Measurements from ENCODE around the gene TMPRSS5.

TMPRSS5 gene

DNA sequence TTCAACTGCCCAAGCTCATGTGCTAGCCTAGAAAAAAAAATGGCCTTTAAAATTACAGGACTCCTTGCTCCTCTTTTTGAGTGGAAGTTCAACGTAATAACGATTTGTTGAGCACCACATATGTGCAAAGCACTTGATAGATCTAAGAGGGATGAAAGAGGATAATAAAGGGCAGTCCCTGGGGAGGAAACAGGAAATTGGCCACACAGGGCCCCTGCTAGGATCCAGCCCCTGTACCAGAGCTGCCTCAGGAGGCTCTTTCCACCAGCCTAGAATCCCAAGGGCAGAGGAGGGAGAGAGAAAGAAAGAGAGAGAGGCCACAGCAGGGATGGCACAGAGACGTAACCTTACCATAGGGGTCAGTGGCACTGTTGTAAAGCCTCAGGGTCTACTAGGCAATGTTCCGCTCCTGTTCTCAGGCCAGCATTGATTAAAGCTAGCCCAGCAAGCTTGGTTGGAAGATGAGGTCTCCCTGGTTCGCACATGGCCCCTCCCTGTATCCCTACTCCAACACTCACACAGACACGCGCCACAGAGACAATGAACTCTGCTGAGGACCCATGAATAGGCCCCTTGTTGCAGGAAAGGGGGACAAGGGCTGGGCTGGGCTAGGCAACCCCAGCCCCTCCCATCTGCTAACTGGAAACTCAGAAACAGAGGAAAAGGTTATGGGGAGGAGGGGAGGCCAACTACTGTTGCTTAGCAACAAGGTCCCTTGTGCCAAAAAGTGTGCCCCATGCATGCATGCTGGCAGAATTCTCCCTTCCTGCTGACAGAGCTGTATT, at the start of gene TMPRSS5:
Gene TMPRSS5, minus strand, starts transcription at position 438 of the 785 bp plus-strand sequence. Its CDS starts 84 bp downstream, at position 354.
- Histone ChIP-seq H3K27me3 (no peaks in the 10 kb centered on the region), H3K4me1 (no peaks in the 10 kb centered on the region), H3K4me3 (no peak within 1 kb of the TSS), H3K9me3 (peaks cover 3 to 15% (median 9%) of the 10 kb centered on the region in 3 donors), H3K36me3 (peaks cover 0 to 10% (median 0%) of the 10 kb centered on the region in 3 donors), H3K27ac (no peak within 1 kb of the TSS)
- intact Hi-C loops (cut with DNase I; ENCODE audit: low total_unique reads), result no loop called here
- TF ChIP-seq, protein P1, sequence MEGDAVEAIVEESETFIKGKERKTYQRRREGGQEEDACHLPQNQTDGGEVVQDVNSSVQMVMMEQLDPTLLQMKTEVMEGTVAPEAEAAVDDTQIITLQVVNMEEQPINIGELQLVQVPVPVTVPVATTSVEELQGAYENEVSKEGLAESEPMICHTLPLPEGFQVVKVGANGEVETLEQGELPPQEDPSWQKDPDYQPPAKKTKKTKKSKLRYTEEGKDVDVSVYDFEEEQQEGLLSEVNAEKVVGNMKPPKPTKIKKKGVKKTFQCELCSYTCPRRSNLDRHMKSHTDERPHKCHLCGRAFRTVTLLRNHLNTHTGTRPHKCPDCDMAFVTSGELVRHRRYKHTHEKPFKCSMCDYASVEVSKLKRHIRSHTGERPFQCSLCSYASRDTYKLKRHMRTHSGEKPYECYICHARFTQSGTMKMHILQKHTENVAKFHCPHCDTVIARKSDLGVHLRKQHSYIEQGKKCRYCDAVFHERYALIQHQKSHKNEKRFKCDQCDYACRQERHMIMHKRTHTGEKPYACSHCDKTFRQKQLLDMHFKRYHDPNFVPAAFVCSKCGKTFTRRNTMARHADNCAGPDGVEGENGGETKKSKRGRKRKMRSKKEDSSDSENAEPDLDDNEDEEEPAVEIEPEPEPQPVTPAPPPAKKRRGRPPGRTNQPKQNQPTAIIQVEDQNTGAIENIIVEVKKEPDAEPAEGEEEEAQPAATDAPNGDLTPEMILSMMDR (IDR thresholded peaks at IDR 0.05), result no peak
- no peak for DNase-seq

DNA sequence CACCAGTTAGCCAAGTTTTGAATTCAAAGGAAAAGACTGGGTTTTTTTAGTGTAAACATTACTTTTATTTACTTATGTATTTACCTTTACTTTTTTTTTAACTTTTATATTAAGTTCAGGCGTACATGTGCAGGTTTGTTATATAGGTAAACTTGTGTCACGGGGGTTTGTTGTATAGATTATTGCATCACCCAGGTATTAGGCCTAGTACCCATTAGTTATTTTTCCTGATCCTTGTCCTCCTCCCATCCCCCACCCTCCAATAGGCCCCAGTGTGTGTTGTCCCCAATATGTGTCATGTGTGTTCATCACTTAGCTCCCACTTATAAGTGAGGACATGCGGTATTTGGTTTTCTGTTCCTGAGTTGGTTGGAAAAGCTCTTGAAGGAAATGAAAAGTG, 46.8 kb upstream of the TMPRSS5 start:
- no peak overlapping the region for H3K27ac ChIP-seq
- no peak for DNase-seq
- H3K4me3 ChIP-seq, result no peak overlapping the region
- H3K9me3 ChIP-seq, result no peaks in the 10 kb centered on the region
- TF ChIP-seq, protein P1 (IDR thresholded peaks at IDR 0.05), result no peak
- peaks cover 59 to 75% (median 59%) of the 10 kb centered on the region in 3 donors for H3K36me3 ChIP-seq
- H3K27me3 ChIP-seq, result no peaks in the 10 kb centered on the region
- intact Hi-C loops (cut with DNase I; ENCODE audit: low total_unique reads), result loop anchor here (1.0 kb wide), 1 partner anchor 43 kb away; no protein-coding TSS in a partner anchor
- H3K4me1 ChIP-seq, result no peaks in the 10 kb centered on the region

DNA sequence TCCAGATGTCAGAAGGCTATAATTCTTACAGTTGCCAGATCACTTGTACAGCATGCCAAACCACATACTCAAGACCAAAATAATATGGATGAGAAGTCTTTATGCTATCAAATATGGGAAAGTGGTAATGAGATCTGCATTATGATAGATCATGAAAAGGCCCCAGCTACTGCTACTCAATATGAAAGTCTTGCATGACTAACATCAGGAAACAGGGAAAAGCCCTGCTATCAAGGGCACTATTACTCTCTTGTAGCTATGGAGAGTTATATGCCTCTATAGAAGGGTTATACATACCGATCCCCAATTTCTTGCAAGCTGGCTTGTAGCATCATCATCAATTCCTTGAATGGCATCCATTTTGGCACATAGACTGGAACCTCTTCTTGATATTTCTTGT, 30.2 kb upstream of the TMPRSS5 start:
- H3K4me3 ChIP-seq, result no peak overlapping the region
- intact Hi-C loops (cut with DNase I; ENCODE audit: low total_unique reads), result no loop called here
- H3K27ac ChIP-seq, result no peak overlapping the region
- no peak for DNase-seq
- peaks cover 55 to 89% (median 79%) of the 10 kb centered on the region in 3 donors for H3K36me3 ChIP-seq
- no peaks in the 10 kb centered on the region for H3K4me1 ChIP-seq
- H3K9me3 ChIP-seq, result no peaks in the 10 kb centered on the region
- H3K27me3 ChIP-seq, result no peaks in the 10 kb centered on the region
- TF ChIP-seq, protein P1 (IDR thresholded peaks at IDR 0.05), result no peak

DNA sequence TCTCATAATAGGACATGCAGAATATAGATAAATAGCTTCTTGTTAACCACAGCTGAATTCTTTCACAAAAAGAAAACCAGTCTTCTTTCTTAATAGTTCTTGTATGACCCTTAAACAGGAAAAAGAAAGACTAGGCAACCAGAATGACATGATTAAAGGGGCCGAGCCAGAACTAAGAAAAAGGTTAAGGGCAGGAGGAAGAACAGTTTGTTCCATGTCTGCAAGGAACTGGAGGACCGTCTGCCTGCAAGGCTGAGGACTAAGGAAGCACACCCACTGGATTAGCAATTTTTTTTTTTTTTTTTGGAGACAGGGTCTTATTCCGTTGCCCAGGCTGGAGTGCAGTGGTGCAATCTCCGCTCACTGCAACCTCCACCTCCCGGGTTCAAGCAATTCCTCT, 26.0 kb upstream of the TMPRSS5 start:
- H3K27me3 ChIP-seq, result no peaks in the 10 kb centered on the region
- peaks cover 23 to 49% (median 43%) of the 10 kb centered on the region in 3 donors for H3K36me3 ChIP-seq
- no peaks in the 10 kb centered on the region for H3K9me3 ChIP-seq
- TF ChIP-seq, protein P1 (IDR thresholded peaks at IDR 0.05), result no peak
- H3K4me1 ChIP-seq, result peaks cover 0 to 8% (median 0%) of the 10 kb centered on the region in 4 donors
- no peak for DNase-seq
- H3K4me3 ChIP-seq, result no peak overlapping the region
- intact Hi-C loops (cut with DNase I; ENCODE audit: low total_unique reads), result no loop called here
- H3K27ac ChIP-seq, result no peak overlapping the region

DNA sequence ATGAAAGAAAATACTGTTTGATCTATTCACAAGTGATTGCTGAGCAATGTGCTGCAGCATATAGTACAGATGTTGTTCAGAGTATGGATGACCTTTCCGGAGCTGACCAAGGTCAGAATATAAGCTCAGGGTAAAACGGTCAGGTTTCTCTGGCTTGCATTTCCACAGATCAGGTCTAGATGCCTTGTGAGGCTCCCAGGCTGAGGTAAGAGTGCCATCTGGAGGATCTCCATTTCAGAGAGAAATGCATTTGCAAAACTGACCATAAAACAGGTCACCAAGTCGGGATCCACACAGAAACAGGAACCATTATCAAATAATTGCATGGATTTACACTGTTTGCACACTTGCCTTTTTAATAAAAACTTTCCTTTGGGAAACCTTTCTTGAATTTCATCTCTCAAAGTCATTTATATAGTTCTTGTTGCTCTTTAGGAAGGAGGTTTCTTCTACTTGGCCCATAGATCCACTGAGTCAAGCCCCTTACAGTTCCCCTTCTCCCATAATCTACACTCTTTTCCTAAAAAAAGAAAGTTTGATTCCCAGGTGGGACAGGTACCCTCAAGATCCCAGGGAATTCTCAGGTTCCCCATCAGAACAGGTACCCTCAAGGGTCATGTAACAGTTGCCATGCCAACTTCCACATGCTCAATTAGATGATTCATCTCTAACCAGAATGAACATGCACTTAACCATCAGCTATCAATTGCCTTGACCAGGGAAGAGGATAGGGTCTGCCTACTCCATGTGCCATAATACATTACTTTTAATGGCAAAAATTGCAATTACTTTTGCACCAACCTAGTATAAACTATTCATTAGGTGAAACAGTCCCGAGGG, 25.0 kb upstream of the TMPRSS5 start:
- no peak overlapping the region for H3K27ac ChIP-seq
- peaks cover 13 to 39% (median 33%) of the 10 kb centered on the region in 3 donors for H3K36me3 ChIP-seq
- no peaks in the 10 kb centered on the region for H3K9me3 ChIP-seq
- H3K4me1 ChIP-seq, result peaks cover 0 to 8% (median 0%) of the 10 kb centered on the region in 4 donors
- H3K27me3 ChIP-seq, result no peaks in the 10 kb centered on the region
- TF ChIP-seq, protein P1 (IDR thresholded peaks at IDR 0.05), result peak; percentile 49 to 76
- no peak for DNase-seq
- intact Hi-C loops (cut with DNase I; ENCODE audit: low total_unique reads), result loop anchor here (2.0 kb wide), 1 partner anchor 426 kb away; no protein-coding TSS in a partner anchor
- no peak overlapping the region for H3K4me3 ChIP-seq

All from tibial artery (tissue), 4 donors.